NCI-H1417 treated with DMSO at 0.1 percent for 48 hours (cell line): ENCODE results near the gene RAET1G.
A peak's percentile ranks its signal among the peaks of the same experiment; 100 is the strongest.
"Not testable (repeated sequence)": the region's sequence is repeated elsewhere in the genome, so short reads cannot be mapped to it uniquely, and the experiment has no call there.

Source experiments
- DNase-seq: peaks from one replicate; lab custom pipeline; 2025; lab: John Stamatoyannopoulos, UW

The RAET1G gene

GRCh38 chr6:149934249-149935156 is 11.6 kb upstream of the RAET1G start:
- no peak for DNase-seq

GRCh38 chr6:149933461-149933860 is 10.5 kb upstream of the RAET1G start:
- no peak for DNase-seq

GRCh38 chr6:149933036-149933435 is 10.1 kb upstream of the RAET1G start:
- DNase-seq = no peak

GRCh38 chr6:149931501-149931900 is 8.6 kb upstream of the RAET1G start:
- DNase-seq = no peak

- no peak for DNase-seq
Measured at GRCh38 chr6:149929422-149929821, 6.5 kb upstream of the RAET1G start.

GRCh38 chr6:149927025-149927424 is 4.1 kb upstream of the RAET1G start:
- not testable (repeated sequence) for DNase-seq

GRCh38 chr6:149925974-149926777 is 3.3 kb upstream of the RAET1G start:
- DNase-seq = peak; percentile 29

- DNase-seq = no peak
Measured at GRCh38 chr6:149925253-149925973, 2.5 kb upstream of the RAET1G start.

GRCh38 chr6:149924933-149925252 is 2.0 kb upstream of the RAET1G start:
- DNase-seq = no peak

- no peak for DNase-seq
Measured at GRCh38 chr6:149924206-149924932, 1.4 kb upstream of the RAET1G start.

- no peak for DNase-seq
Measured at GRCh38 chr6:149923327-149923986, 536 bp upstream of the RAET1G start.

- not testable (repeated sequence) for DNase-seq
Measured at GRCh38 chr6:149922091-149922490, 830 bp downstream of the RAET1G start.

GRCh38 chr6:149921361-149921760 is 1.6 kb downstream of the RAET1G start:
- no peak for DNase-seq

GRCh38 chr6:149919834-149920225 is 3.1 kb downstream of the RAET1G start:
- no peak for DNase-seq

GRCh38 chr6:149919126-149919833 is 3.6 kb downstream of the RAET1G start:
- DNase-seq = not testable (repeated sequence)

GRCh38 chr6:149918151-149918905 is 4.6 kb downstream of the RAET1G start:
- DNase-seq = no peak

- no peak for DNase-seq
Measured at GRCh38 chr6:149917679-149918078, 5.2 kb downstream of the RAET1G start.

- no peak for DNase-seq
Measured at GRCh38 chr6:149915970-149916865, 6.7 kb downstream of the RAET1G start.
